Dermis microvascular lymphatic vessel endothelial cell (primary cell): ENCODE data around the gene SPTBN5. TPM values are rescaled to one million over a fixed set of nuclear protein-coding genes. Genes with fewer than 3 reads are reported as not detected.
"Not testable (repeated sequence)": the region's sequence is repeated elsewhere in the genome, so short reads cannot be mapped to it uniquely, and the experiment has no call there.

ENCODE experiments used
- DNase-seq, 2 donors: peaks; one replicate each; pipeline versions ENCODE4 v3.0.0 to v3.0.0-alpha.2; 2010; ENCODE audit warnings: low read depth in 2 of 2
- total RNA-seq: library from RNA; depleted of rRNA; stranded (reverse); fragments of >200 nt; gene quantifications from 2 replicates; pipeline ENCODE4 v1.2.1, GENCODE V29; 2014

SPTBN5 gene
- total RNA-seq, 1 donor from 2014 or later = 2.7 TPM

DNA sequence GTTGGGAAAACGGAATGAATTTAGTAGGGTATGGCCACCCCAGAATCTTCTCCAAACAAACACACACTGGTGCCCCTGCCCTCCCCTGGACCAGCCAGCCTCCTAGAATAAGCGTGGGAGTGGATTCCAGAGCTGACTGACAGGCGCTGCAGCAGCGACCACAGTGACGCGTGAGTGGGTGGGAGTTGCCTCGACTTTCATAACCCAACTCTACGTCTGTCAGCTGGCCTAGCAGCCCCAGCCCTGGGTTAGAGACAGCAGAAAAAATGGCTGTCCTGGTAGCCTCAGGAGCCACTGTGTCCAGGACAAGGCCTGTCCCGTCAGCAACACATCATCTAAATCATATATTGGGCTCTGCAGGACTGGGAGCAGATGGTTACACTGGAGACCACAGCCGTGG, 45.2 kb downstream of the SPTBN5 start:
- DNase-seq = no peak

- no peak for DNase-seq
These were observed 45.9 kb downstream of the SPTBN5 start for GRCh38 chr15:41847981-41848380.

DNA sequence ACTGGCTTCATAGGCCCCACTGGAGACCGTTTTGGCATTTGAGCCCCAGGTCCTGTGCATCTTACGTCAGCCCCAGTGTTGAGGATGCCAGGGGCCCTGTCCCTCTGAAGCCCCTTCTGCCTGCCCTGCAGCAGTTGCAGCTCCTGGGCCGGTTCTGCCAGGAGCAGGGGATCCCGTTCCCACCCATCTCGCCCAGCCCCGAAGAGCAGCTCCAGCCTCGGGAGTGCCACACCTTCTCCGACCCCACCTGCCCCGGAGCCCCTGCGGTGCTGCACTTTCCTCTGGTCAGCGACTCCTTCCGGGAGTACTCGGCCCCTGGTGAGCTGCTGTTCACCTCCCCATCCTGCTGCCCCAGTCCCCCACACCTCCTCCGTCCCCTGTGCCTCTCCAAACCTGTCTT, 46.6 kb downstream of the SPTBN5 start:
- no peak for DNase-seq

GRCh38 chr15:41844814-41845213, 49.0 kb downstream of the SPTBN5 start:
- no peak for DNase-seq

- no peak for DNase-seq
These were observed 50.3 kb downstream of the SPTBN5 start for GRCh38 chr15:41843571-41843970.

- no peak for DNase-seq
These were observed 51.6 kb downstream of the SPTBN5 start for GRCh38 chr15:41842229-41842628.

GRCh38 chr15:41841131-41841530, 52.7 kb downstream of the SPTBN5 start:
- no peak for DNase-seq

DNA sequence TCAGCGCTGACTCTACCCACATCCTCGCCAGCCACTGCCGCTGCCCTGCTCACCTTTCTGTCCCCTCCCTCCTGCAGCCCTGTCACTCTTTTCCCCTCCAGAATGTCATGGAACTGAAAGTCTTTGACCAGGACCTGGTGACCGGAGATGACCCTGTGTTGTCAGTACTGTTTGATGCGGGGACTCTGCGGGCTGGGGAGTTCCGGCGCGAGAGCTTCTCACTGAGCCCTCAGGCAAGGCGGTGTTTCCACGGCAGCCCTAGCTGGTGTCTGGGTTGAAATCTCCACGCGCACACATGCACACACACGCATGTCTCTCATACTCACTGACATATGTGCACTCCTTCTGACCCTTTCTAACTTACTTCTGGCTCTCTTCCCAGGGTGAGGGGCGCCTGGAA, 53.2 kb downstream of the SPTBN5 start:
- DNase-seq = no peak

DNA sequence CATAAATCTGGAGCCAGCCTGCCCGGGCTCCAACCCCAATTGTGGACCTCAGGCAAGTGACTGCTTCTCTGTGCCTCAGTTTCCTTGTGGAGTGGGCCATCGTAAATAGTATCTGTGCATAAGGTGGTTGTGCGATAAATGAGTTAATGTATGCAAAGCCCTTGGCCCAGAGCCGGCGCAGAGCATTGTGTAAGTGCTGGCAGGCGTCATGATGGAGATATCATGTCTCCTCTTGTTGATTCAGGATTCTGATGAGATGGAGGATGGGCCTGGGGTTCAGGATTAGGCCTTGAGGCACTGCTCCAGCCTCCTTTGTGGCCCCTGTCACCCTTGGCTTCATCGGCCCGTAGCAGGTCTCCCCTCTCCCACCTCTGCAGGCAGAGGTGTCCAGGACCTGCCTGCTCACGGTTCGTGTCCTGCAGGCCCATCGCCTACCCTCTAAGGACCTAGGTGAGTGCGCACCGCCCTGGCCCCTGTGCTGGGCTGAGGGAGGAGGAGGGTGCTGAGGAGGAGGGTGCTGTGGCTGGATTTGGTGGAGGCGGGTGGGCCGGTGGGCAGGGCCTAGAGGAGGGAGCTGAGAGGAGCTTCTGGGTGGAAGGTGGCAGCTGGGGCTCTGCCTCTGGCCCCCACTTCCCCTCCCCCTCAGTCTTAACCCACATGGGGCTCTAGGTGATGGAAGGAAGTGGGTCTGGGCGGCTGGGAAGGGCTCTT, 53.9 kb downstream of the SPTBN5 start:
- no peak for DNase-seq

DNA sequence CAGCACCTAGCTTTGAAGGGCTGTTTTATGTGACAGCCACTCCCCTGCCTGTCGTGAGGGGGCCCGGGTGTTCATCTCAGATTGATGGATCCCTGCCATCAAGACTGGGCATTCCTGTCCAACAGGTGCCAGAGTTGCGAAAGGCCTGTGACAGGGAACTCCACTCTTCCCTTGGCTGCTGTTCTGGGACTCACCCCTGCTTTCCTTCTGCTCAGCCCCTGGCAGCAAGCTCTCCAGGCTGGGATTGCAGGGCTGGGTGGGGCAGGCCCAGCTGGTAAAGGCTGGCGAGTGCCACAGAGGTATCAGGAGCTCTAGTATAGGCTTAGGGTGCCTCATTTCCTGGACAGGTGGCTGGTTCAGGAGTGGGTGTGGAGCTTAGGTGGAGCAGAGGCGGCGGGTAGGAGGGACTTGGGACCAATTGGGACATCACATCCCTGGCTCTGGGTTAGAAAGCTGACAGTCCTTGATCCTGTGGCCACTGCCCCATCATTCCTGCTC, 55.4 kb downstream of the SPTBN5 start, which contains the start of gene PLA2G4B:
Gene PLA2G4B, plus strand, starts transcription at position 448 of the 498 bp plus-strand sequence. CDS start 67 bp downstream, outside the sequence.
- DNase-seq = no peak

GRCh38 chr15:41836713-41837454, 57.0 kb downstream of the SPTBN5 start:
- no peak for DNase-seq

GRCh38 chr15:41836073-41836472, 57.8 kb downstream of the SPTBN5 start:
- no peak for DNase-seq

DNA sequence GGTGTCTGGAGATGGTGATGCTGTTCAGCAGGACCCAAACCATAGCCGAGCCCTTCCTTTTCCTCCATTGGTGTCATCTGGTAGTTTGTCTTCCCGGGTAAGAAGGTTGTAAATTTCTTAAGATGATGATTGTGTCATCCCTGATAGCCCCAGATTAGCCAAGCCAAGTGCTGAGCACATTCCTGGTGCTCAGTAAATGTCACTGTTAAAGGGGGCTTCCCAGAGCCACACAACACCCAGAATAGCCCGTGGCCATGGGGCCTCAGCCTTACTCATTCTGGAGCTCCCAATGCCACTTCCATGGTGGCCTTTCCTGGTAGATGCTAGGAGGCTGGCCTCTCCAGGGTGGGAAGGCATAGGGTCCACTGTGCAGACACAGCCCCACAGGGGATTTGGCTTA, 59.8 kb downstream of the SPTBN5 start:
- DNase-seq = no peak

DNA sequence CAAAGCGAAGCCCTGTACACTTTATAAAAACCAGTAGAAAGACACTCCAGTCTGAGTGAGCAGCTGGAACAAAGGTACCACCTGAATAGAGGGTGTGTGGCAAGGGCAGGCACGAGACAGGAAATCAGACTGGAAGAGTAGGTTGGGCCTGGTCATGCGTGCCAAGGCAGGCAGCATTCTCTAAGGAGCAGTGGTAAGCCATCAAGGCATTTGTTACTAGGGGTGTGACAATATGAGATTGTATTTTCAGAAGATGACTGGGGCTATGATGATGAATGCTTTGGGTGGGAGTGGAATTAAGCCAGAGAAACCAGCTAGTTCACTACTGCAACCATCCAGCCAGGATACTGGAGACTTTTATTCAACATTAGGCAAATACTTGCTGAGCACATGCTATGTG, 61.0 kb downstream of the SPTBN5 start:
- DNase-seq = no peak

GRCh38 chr15:41832208-41832607, 61.6 kb downstream of the SPTBN5 start:
- no peak for DNase-seq

GRCh38 chr15:41831291-41831690, 62.6 kb downstream of the SPTBN5 start:
- DNase-seq = not testable (repeated sequence)

- no peak for DNase-seq
These were observed 63.8 kb downstream of the SPTBN5 start for GRCh38 chr15:41829959-41830646.

- peak in 1 of 2 donors; percentile 9 for DNase-seq
These were observed 65.1 kb downstream of the SPTBN5 start for GRCh38 chr15:41828807-41829141.

DNA sequence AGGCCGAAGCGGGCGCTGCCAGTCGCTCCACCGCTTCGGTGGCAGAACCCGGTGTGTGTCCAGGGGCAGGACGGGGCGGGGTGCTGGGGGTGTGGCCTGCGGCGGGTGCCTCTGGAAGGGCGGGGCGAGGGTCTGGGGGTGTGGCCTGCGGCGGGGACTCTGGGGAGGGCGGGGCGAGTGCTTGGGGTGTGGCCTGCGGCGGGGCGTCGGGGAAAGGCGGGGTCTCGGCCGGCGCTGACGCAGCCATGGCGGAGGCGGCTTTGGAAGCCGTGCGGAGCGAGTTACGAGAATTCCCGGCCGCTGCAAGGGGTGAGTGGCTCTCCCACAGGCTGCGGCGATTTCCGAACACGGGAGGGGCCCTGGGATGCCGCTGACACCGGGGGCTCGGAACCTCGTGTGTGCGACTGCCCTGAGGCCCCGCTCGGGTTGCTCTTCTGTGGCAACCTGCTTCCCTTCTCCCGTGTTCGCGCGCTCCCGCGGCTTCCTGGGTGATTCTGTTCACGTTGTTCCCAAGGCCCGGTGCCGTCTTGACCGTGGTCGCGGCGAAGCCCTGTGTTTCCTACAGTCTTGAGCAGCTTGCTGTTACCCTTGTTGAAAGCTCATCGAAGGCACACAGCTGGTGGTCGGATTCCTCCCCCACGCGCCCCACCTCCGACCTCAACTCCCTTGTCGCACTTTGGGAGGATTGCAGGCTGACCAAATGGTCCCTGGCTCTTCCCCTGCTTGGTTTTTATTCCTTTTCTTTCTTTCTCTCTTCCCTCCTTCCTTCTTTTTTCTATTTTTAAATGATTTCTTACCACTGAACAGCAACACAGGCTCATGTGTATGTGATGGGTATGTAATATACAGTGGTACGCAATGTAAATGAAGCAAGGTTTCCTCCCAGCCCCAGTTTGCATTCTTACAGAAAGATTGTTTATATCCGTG, 65.7 kb downstream of the SPTBN5 start, which contains the start of gene JMJD7:
Gene JMJD7, plus strand, starts transcription at position 213 of the 927 bp plus-strand sequence. Its CDS starts 33 bp downstream, at position 246.
- peak; percentile 57 to 89 for DNase-seq

DNA sequence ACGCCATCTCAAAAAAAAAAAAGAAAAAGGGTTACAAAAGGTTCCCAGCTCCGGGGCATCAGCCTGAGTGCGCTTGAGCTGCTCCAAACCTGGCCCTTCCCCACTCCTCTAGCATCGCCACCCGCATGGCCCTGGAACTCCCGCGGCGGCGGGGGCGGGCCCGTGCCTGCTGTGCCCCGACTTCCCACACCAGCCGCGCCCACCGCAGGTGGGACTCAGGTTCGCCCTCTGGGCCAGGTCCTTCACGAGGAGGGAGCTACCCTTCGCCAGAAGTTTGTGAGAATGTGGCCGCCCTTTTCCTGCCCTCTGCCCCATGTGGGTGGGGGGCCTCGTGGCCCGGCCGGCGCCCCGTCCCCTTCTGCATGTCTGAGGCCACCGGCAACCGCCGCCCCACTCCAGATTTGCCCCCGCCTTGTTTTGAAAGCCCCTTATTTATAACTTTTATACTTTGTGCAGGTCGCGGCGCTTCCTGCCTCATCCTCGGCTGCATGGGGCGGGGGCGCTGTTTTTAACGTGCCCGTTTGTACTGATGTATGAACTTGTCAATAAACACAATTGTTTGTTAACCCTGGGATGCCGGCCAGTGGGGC, 66.5 kb downstream of the SPTBN5 start:
- DNase-seq = no peak
